NB4 (cell line): ENCODE results near the gene PKNOX2.

ENCODE experiments used
- CTCF ChIP-seq: IDR thresholded peaks from one replicate; pipeline ENCODE4 v1.5.1; 2012; ENCODE audit warnings: low read depth, low read length
- MYC ChIP-seq: IDR thresholded peaks from 2 replicates; pipeline ENCODE4 v1.6.1; 2011; ENCODE audit warnings: low read depth, low read length

GRCh38 chr11:125360066-125360465 lies 195.5 kb downstream of the PKNOX2 start:
- TF ChIP-seq MYC = no peak
- TF ChIP-seq CTCF = no peak
